HG03025 (cell line): ENCODE data around the gene GRIK3.

Source experiments
- ATAC-seq: cut with Tn5 transposase; IDR thresholded peaks from one replicate; pipeline ENCODE4 v1.9.1; 2021; ENCODE audit warnings: mild to moderate bottlenecking, moderate library complexity; ENCODE audit not compliant: unreplicated experiment, low FRiP score

GRIK3 gene

DNA sequence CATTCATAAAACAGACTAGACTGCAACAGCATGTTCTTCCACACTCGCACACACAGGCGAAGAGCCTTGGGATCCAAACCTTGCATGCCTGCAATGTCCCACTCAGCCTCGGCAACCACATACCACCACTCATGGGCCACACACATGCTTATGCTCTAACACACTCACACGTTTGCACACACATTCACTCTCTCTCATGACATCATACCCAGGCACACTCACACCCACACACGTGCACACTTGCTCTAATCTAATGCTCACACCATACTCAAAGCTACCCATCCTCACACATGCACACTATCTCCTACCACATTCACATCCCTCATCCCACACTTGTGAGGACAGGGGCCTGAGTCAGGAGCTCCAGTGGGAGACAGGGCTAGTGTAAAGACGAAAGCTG, 50.3 kb downstream of the GRIK3 start:
- no peak for ATAC-seq

DNA sequence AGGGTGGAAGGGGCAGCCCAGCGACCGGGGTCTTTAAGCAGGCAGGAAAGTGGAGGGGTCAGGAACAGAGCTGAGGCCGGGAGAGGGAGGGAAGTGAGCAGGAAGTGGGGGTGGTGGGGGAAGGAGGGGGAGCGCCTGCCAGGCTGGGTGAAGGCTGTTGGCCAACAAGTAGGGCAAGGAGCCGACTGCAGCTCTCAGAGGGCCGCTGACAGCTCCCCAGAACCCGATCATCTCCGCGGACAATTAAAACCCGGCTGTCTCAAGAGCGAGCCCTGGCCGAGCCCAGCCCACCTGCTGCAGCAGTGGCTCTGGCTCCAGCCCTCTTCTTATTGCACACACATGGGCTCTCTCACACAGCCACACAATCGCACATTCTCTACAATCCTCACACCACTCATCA, 51.6 kb downstream of the GRIK3 start:
- ATAC-seq, result no peak

DNA sequence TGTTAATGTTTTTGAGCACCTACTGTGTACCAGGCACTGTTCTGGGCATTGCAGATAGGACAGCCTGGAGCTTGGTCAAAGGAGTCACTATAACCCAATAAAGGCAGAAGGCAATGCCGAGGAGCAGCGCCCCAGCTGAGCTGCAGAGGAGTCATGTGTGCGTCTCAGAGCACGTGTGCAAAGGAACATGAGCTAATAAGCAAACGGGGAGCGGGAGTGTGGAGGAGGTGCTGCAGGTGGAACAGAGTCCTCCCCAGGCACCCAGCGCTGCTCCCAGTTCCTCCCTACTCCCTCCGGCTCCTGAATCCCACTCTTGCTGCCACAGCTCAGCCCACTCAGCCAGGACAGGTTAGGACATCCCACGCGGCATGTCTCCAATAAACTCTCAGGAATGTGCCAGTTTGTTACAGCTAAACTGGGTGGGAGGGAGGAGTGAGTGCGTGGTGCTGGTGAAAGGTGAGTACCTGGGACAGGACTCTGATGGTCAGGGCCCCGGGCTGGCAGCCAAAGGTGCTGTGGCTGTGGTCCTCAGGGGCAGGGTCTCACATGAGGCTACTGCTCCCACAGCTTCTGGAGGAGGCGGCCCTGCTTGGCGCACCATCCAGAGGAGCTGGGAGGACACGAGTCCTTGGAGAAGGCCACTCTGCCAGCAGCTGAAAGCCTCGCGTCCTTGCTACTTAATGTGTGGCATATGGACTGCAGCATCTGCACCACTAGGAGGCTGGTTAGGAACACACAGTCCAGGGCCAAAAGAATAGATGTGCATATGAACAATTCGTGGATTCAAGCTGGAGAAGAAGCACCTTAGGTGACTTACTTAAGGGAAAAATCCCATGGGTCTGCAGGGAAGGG, 52.3 kb downstream of the GRIK3 start:
- ATAC-seq, result no peak

DNA sequence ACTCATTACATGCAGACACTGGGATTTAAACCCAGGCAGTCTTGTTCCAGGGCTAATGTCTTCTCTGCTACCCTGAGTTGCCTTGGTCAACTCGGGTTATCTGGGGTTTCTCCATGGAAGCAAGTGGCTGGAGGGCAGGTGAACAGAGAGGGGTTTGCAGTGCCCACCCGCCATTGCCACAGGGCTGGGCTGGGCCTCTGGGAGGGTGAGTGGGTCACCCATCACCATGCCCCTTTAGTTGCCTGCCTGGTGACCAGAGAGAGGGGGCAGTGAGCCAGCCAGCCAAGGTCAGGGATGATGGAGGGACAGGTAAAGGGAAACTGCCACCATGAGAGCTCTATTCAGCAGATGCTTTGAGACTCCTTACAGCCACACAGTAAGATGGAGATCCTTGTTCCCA, 53.2 kb downstream of the GRIK3 start:
- ATAC-seq, result no peak

DNA sequence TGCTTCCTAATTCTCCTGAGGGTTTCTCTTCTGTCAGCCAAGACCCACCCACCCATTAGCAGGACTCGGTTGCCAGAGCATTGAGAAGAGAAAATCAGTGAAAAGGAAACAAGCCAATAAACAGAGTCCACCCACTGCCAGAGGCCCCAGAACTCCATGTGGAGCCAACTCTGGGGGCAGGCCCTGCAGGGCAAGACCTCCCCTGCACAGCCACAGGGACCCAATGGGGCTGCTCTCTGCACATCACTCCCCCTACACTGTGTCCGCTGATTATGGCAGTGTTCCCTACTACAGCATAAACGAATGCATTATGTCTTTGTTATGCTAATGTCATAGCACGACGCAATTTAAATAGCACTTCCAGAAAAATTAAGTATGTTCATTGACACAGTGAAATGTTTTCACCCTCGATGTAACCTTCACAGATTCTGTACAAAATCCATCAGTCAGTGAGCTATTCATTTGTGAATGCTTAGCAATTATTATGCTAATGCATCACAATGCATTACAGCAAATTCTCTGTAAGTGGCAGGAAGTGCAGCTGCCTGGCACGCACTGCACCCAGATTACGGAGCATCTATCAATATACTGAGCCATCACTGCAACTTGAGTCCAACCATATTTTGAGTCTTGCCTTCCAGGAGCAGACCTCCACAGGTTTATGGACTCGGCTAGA, 56.4 kb downstream of the GRIK3 start:
- ATAC-seq, result no peak

DNA sequence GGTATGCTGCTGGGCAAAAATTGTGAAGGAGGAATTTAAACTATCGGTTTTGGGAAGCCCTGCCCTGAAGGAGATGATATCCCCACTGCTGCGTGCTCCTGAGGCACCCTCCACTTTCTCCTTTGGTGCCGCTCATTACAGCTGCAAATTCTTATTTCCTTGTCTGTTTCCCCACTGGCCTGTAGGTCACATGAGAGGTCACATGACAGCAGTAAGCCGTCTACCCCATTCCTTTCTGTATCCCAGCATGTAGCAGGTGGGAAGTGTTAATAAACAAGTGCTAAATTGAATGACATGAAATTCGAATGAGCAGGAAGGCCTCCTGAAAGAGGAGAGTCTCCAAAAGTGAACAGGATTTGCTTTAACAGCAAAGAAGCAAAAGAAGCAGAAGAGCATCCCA, 58.7 kb downstream of the GRIK3 start:
- no peak for ATAC-seq

DNA sequence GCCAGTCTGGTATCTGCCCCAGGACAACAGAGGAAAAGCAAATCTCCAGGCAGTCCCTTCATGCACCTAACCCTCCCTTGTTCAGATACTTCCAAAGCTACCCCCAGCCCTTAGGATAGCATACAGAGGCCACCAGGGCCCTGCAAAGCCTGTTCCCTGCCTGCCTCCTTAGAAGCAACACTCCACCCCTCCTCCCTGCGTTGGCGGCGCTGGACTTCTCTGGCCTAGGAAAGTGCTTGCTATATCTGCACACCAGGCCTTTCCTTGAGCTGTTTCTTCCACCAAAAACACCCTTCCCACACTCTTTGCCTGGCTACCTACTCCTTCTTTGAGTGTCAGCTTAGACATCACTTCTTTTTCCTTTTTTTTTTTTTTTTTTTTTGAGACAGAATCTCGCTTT, 61.3 kb downstream of the GRIK3 start:
- no peak for ATAC-seq

DNA sequence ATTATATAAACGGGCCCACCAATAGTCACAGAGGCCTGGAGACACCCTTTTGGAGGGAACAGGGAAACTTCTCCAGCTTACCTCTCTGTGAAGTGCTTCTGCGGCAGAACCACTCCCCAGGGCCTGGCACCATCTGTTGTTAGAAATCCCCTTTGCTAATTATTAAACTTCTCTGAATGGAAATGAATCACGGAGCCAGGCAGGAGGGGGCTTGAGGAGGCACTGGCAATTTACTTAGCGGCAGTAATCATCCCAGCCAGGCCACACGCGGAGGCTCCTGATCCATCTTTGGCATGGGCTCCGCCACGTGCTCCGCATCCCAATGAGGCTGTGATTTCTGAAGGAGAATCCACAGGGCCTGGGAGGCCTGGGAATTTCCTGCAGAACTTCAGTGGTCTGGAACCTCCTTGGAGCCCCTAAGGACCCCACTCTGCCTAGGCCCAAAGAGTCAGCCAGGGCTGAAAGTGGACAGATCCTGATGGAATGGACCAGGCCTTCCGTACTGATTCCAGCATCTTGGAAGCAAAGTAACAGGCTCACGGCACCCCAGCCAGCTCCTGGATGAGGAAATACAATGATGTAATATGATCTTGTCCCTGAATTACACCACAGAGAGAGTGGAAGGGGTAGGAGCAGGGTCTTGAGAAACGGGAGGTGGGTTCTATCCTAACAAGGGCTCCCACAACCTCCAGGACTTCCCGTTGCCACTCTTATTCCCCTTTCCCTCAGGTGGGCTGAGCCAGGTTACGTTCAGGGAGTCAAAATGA, 62.3 kb downstream of the GRIK3 start:
- no peak for ATAC-seq

DNA sequence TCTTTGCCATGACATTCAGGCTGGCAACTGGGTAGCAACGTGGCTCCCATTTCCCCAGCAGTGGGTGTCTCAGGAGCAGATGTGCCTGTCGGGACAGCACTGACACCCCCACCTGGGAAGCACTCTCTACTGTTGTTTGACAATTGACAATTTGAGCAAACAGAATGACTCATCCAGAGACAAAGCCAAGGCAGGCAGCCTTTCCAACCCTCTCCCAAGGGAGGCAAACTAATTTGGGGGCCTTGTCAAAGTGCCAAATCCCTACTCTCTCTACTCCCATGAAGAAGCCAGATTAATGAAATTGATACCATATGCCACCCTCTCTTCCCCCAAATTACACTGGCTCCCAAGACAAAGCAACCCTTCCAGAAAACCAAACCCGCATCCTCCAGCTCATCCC, 65.6 kb downstream of the GRIK3 start:
- no peak for ATAC-seq

DNA sequence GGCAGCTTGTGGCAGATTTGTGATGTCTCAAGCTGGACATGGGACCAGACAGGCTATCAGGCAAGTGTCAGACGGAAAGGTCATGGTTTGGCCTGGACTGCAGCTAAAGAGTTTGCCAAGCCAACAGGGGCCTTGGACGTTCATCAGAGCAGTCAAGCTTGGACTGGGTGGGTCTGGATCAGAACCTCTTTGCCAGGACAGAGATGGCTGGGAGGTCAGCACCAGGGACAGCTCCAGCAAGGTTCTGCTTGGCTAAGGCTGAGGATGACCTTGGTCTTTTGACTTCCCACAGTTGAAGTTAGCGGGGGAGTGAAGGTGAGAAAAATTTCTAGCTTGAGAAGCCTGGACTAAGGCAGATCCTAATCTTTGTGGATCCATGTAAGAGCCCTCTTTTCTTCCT, 68.1 kb downstream of the GRIK3 start:
- ATAC-seq, result no peak

DNA sequence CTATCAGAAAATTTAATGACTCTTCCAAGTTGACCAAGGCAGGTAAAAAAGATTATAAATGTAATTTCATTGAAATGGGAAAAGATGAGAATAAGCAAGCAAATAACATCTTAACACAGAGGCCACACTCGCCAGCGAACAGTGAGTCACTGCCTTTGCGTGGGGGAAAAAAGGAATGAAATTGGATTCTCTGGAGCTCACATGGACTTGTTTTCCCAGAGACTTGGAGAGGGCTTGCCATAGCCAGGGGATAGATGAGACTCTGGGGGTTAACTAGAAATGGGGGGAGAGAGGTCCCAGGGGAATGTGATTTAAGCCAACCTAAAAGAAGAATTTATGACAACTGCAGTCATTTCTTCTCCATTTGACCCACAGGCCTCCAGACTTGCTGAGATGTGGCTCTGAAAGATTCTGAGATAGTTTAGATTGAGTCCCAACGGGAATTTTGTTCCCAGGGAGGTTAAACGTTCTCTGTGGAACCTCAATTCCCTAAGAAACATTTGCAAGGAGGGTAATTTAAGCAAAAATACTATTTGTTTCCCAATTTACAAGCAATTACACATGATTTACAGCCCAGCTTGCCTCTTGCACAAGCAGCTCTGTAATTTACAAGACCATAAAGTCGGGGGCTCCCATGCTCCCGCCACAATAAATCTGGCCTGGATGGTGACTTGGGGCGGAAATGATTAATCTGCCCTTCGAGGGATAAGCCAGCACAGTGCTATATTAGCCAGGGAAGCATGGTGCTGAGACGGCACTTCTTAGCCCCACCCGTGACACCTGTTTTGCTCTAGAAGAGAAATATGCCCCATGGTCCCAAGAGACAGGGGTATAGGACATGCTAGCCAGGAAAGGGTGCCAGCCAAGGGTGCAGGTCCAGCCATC, 68.8 kb downstream of the GRIK3 start:
- no peak for ATAC-seq

DNA sequence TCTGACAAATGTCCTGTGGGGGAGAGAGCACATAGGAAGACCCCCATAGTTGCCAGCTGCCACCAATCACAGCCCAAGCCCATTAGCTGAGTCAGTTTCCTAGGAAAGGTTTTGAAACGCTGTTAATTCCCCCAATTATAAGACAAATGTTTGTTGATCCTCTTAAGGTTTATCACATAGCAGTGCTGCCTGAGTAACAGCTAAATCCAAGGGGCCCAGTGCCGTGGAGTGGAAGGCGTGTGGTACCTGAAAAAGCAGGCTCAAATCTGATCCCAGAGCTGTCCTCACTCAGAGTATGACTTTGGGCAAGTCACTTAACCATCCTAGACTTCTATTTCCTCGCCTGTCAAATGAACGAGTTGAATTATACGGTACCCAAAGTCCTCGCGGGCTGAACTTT, 69.5 kb downstream of the GRIK3 start:
- no peak for ATAC-seq

DNA sequence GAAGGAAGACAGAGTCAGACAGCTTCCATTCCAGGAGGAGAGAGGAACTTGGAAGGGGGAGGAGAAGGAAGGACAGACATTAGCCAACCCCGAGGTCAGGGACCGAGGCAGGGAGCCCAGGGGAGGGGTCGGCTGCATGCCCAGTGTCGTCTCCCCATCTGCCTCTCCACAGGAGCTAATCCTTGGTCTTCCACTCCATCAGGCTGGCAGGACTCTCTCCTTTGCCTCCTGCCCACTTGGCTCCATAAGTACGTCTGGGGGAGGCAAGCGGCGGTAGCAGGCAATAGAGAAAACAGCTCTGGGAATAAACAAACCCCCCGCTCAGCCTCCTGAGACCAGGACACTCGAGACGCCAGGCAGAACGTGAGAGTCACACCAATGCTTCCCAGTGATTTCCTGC, 71.3 kb downstream of the GRIK3 start:
- ATAC-seq, result no peak

DNA sequence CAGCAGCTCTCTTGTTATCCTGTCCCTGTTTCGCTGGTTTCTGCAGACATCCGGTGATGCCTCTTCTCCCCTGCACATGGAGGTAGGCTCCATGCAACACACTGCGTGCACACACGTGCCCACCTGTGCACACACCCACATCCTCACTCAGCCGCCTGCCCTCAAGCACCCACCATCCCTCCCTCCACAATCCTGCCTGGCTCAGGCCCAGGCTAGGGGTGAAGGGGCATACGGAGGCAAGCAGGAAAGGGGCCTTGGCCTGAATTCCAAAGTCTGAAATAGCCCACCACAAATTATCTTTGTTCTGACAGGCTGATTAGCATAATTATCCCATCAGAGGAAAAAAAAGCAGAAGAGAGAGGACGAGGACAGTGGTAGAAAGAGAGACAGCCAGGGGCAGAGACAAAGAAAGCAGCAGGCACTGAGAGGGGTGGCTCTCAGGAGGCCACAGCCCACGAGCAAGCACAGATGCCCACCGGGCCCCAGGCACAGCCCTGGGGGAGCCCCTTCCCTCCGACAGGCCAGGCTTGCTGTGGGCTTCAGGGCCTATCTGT, 73.2 kb downstream of the GRIK3 start:
- no peak for ATAC-seq

DNA sequence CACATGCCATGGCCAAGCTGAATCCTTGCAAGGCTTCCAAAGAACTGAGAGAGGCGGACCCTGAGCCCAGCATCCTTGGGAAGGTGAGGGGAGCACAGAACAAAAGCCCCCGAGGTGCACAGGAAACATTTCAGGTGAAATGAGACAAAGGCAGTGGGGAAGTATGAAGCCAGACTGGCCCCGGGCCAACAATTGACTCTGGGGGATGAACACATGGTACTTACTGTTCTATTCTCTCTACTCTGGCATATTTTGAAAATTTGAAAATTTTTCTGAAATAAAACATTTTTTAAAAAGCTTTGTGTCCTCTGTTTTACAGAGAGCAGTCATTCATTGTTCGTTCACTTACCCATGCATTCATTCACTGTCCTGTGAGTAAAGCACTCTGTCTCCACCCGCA, 77.7 kb downstream of the GRIK3 start:
- ATAC-seq, result no peak

DNA sequence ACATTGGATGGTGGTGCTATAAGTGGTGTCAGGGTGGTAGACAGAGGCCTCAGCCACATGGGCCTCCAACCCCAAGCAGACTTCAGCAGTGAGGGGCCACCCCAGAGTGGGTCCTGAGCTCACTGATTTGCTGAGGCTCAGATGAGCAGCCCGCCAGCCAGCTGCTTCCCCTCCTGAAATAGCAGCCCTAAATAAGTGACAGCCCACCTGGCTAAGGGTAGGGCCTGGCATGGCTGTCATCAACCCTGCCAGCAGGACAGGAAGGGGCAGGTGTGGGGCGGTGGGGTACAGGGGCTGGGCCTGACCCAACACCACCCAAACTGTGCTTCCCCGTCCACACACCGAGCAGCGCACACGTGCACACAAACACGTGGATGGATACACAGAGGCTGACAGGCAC, 79.3 kb downstream of the GRIK3 start:
- ATAC-seq, result no peak

DNA sequence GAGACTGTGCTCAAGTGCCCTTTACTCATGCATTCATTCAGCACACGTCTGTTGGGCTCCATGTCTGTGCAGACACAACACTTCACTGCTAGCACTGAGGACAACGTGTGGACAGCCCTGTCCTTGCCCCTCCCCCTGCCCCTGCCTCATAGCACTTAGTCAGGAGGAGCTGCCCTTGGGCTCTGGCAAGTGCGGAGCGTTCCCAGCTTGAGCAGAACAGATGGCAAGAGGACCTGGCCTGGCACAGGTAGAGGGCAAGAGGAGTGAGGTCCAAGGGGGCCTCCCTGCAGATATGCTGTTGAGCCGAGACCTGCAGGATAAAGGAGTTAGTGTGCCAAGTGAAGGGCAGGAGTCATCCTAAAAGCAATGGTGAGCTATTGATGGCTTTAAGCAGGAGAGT, 81.3 kb downstream of the GRIK3 start:
- ATAC-seq, result no peak

DNA sequence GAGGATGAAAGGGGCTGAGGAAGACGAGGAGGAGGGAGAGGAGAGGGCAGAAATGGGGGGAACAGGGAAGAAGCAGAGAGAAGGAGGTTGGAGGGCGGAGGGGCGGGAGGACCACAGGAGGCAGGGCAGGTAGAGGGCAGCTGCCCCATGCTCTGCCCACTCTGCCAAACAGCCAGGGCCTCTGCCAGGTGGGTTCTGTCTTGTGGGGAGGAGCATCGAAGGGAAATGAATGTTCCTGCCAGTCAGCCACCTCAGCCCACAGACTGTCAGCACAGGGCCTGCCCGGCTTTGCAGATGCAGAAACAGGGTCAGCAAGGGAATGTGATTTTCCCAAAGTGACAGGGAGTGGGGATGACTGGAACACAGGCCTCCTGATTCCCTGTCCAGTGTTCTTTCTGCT, 82.6 kb downstream of the GRIK3 start:
- no peak for ATAC-seq

DNA sequence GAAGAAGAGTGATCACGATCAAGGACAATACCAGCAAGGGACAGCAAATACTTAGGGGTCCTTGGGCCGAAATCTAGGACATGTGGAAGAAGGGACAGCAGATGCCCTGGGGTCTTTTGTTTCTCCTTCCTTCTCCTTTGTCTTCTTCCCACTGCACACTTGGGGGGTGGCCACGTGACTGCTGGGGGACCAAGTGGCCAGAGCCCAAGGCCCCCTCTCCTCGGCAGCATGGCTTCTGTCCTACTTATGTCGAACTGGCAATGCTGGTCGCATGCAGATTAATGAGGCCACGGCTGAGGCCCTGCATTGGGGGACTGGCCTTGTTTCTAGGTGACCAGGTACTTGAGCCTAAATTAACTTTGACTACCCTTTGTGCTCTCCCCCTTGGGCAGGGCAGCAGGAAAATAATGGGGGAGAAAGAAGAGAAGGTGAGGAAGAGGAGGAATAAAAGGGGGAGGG, 83.0 kb downstream of the GRIK3 start:
- no peak for ATAC-seq
